ENCODE data around the gene C1orf53. TPM values are rescaled to one million over a fixed set of nuclear protein-coding genes. Genes with fewer than 3 reads are reported as not detected.
"Not testable (repeated sequence)": the region's sequence is repeated elsewhere in the genome, so short reads cannot be mapped to it uniquely, and the experiment has no call there.

Gene C1orf53
- total RNA-seq, 1 experiment from 2014 or later = 1.4 TPM

DNA sequence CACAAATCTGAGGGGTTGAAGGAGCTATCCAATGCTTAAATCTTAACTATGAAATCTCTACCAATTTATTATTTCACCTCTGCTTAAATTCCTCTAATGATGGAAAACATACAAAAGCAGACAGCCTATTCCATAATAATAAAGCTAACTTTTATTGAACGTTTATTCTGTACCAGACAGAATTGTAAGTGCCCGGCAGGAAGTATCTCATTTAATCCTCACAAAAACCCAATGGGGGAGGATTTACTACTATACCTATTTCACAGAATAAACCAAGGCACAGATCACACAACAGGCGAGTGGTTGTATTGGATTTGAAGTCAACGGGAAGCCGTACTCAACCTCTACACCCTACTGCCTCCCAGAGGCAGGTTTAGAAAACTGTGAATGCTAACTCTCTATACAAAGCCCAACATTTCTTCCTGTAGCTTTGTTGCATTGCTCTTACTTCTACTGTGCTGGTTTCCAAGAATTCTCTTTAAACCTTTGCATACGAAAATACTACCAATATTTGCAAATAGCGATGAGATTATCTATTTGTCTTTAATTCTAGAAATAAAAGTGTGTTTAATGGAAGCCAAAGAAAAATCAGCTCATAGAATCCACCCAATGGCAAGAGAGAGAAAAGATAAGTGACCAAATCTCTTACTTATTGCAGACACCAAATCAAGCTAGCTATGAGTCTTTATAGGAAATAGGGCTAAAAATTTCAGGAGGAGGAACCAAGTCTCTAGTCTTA lies 33.5 kb upstream of the C1orf53 start:
- no peak overlapping the region for H3K27ac ChIP-seq (ENCODE audit: low read depth, low read length, poor library complexity, severe bottlenecking)
- H3K9me3 ChIP-seq (ENCODE audit: low read depth, low read length, poor library complexity, severe bottlenecking) = no peaks in the 10 kb centered on the region
- ChIA-PET POLR2A (ENCODE audit: low non-redundant PET) (no interaction called here), CTCF (interaction anchor here (1.0 to 1.2 kb wide), 2 partner anchors 250 to 254 kb away, joined by 4 to 7 read pairs; no protein-coding TSS in a partner anchor)
- H3K4me1 ChIP-seq (ENCODE audit: insufficient read depth, low read length, poor library complexity, severe bottlenecking) = no peaks in the 10 kb centered on the region
- BruUV-seq (replicated peaks) = no TSS peak
- intact Hi-C loops (cut with micrococcal nuclease; ENCODE audit: unreplicated experiment) = loop anchor here (2.0 to 5.0 kb wide), 2 partner anchors 254 to 347 kb away; no protein-coding TSS in a partner anchor
- no peaks in the 10 kb centered on the region for H3K27me3 ChIP-seq (replicated peaks; ENCODE audit: insufficient read depth, low read depth, low read length, poor library complexity)
- TF ChIP-seq EZH2 (IDR thresholded peaks at IDR 0.05; ENCODE audit: borderline replicate concordance, low read depth, low read length, poor library complexity, severe bottlenecking) = no peak
- peak; percentile 65 for TF ChIP-seq CTCF (conservative IDR thresholded peaks at IDR 0.05; ENCODE audit: low read depth, low read length)
- H3K36me3 ChIP-seq (ENCODE audit: insufficient read depth, low read length, poor library complexity, severe bottlenecking) = no peaks in the 10 kb centered on the region
- H3K4me3 ChIP-seq (ENCODE audit: low read depth, low read length, poor library complexity, severe bottlenecking) = no peak overlapping the region
- DNase-seq (ENCODE audit: low spot score) = peak; percentile 64

- Histone ChIP-seq H3K4me1 (ENCODE audit: insufficient read depth, low read length, poor library complexity, severe bottlenecking) (no peaks in the 10 kb centered on the region), H3K9me3 (ENCODE audit: low read depth, low read length, poor library complexity, severe bottlenecking) (no peaks in the 10 kb centered on the region), H3K27me3 (replicated peaks; ENCODE audit: insufficient read depth, low read depth, low read length, poor library complexity) (no peaks in the 10 kb centered on the region), H3K36me3 (ENCODE audit: insufficient read depth, low read length, poor library complexity, severe bottlenecking) (no peaks in the 10 kb centered on the region), H3K27ac (ENCODE audit: low read depth, low read length, poor library complexity, severe bottlenecking) (no peak overlapping the region), H3K4me3 (ENCODE audit: low read depth, low read length, poor library complexity, severe bottlenecking) (no peak overlapping the region)
- no peak for DNase-seq (ENCODE audit: low spot score)
- BruUV-seq (replicated peaks) = no TSS peak
- POLR2A ChIA-PET (ENCODE audit: low non-redundant PET) = no interaction called here
- intact Hi-C loops (cut with micrococcal nuclease; ENCODE audit: unreplicated experiment) = loop anchor here (2.0 to 5.0 kb wide), 2 partner anchors 255 to 347 kb away; no protein-coding TSS in a partner anchor
- TF ChIP-seq EZH2 (IDR thresholded peaks at IDR 0.05; ENCODE audit: borderline replicate concordance, low read depth, low read length, poor library complexity, severe bottlenecking) (no peak), CTCF (conservative IDR thresholded peaks at IDR 0.05; ENCODE audit: low read depth, low read length) (no peak)
- CTCF ChIA-PET = interaction anchor here (1.0 to 1.2 kb wide), 2 partner anchors 251 to 254 kb away, joined by 4 to 7 read pairs; no protein-coding TSS in a partner anchor
These were observed 32.8 kb upstream of the C1orf53 start for GRCh38 chr1:197869490-197870077.

DNA sequence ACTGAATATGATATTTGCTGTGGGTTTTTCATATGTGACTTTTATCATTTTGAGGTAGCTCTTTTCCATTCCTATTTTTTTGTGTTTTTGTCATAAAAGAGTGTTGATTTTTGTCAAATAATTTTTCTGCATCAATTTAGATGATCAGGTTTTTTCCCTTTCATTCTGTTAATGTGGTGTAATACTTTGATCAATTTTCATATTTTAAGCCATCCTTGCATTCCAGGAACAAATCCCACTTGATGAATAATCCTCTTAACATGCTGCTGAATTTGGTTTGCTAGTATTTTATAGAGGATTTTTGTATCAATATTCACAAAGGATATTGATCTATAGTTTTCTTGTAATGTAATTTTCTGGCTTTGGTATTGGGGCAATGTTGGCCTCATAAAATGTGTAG lies 25.5 kb upstream of the C1orf53 start:
- DNase-seq (ENCODE audit: low spot score) = no peak
- Histone ChIP-seq H3K27ac (ENCODE audit: low read depth, low read length, poor library complexity, severe bottlenecking) (no peak overlapping the region), H3K36me3 (ENCODE audit: insufficient read depth, low read length, poor library complexity, severe bottlenecking) (no peaks in the 10 kb centered on the region), H3K9me3 (ENCODE audit: low read depth, low read length, poor library complexity, severe bottlenecking) (no peaks in the 10 kb centered on the region), H3K27me3 (replicated peaks; ENCODE audit: insufficient read depth, low read depth, low read length, poor library complexity) (no peaks in the 10 kb centered on the region), H3K4me3 (ENCODE audit: low read depth, low read length, poor library complexity, severe bottlenecking) (no peak overlapping the region), H3K4me1 (ENCODE audit: insufficient read depth, low read length, poor library complexity, severe bottlenecking) (no peaks in the 10 kb centered on the region)
- BruUV-seq (replicated peaks) = no TSS peak
- TF ChIP-seq CTCF (conservative IDR thresholded peaks at IDR 0.05; ENCODE audit: low read depth, low read length) (no peak), EZH2 (IDR thresholded peaks at IDR 0.05; ENCODE audit: borderline replicate concordance, low read depth, low read length, poor library complexity, severe bottlenecking) (no peak)
- intact Hi-C loops (cut with micrococcal nuclease; ENCODE audit: unreplicated experiment) = no loop called here
- ChIA-PET CTCF (no interaction called here), POLR2A (ENCODE audit: low non-redundant PET) (interaction anchor here (0.6 kb wide), 1 partner anchor 40 kb away, joined by 4 read pairs; the partner anchor contains the start of gene LHX9)

- H3K27ac ChIP-seq (ENCODE audit: low read depth, low read length, poor library complexity, severe bottlenecking); POLR2A ChIA-PET (ENCODE audit: low non-redundant PET); H3K9me3 ChIP-seq (ENCODE audit: low read depth, low read length, poor library complexity, severe bottlenecking); intact Hi-C loops (cut with micrococcal nuclease; ENCODE audit: unreplicated experiment); H3K4me1 ChIP-seq (ENCODE audit: insufficient read depth, low read length, poor library complexity, severe bottlenecking); H3K36me3 ChIP-seq (ENCODE audit: insufficient read depth, low read length, poor library complexity, severe bottlenecking); DNase-seq (ENCODE audit: low spot score); H3K4me3 ChIP-seq (ENCODE audit: low read depth, low read length, poor library complexity, severe bottlenecking); H3K27me3 ChIP-seq (replicated peaks; ENCODE audit: insufficient read depth, low read depth, low read length, poor library complexity); BruUV-seq (replicated peaks); CTCF ChIA-PET: not testable (repeated sequence)
These were observed 22.0 kb upstream of the C1orf53 start for GRCh38 chr1:197880385-197880784.

DNA sequence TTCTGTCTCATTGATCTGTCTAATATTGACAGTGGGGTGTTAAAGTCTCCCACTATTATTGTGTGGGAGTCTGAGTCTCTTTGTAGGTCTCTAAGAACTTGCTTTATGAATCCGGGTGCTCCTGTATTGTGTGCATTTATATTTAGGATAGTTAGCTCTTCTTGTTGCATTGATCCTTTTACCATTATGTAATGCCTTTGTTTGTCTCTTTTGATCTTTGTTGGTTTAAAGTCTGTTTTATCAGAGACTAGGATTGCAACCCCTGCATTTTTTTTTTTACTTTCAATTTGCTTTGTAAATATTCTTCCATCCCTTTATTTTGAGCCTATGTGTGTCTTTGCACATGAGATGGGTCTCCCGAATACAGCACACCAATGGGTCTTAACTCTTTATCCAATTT lies 20.2 kb upstream of the C1orf53 start:
- CTCF ChIA-PET; BruUV-seq (replicated peaks); H3K27me3 ChIP-seq (replicated peaks; ENCODE audit: insufficient read depth, low read depth, low read length, poor library complexity); intact Hi-C loops (cut with micrococcal nuclease; ENCODE audit: unreplicated experiment); H3K27ac ChIP-seq (ENCODE audit: low read depth, low read length, poor library complexity, severe bottlenecking); H3K36me3 ChIP-seq (ENCODE audit: insufficient read depth, low read length, poor library complexity, severe bottlenecking); H3K4me3 ChIP-seq (ENCODE audit: low read depth, low read length, poor library complexity, severe bottlenecking); H3K9me3 ChIP-seq (ENCODE audit: low read depth, low read length, poor library complexity, severe bottlenecking); DNase-seq (ENCODE audit: low spot score); POLR2A ChIA-PET (ENCODE audit: low non-redundant PET); H3K4me1 ChIP-seq (ENCODE audit: insufficient read depth, low read length, poor library complexity, severe bottlenecking): not testable (repeated sequence)
